HepG2 (cell line): ENCODE measurements around the gene BMERB1. TPM values are rescaled to one million over a fixed set of nuclear protein-coding genes. Genes with fewer than 3 reads are reported as not detected.

ENCODE experiments used
- ARID3A ChIP-seq: IDR thresholded peaks from 2 replicates; pipeline ENCODE4 v1.6.1; 2012; ENCODE audit warnings: low read depth, low read length, improper control_type of control experiment
- GFI1 ChIP-seq: sonication (generic); formaldehyde crosslinking; IDR thresholded peaks from 2 replicates; pipeline ENCODE4 v1.5.0; 2020; ENCODE audit warnings: missing genetic modification reagents, mild to moderate bottlenecking, borderline replicate concordance
- GZF1 ChIP-seq: sonication (generic); formaldehyde crosslinking; IDR thresholded peaks from 2 replicates; pipeline ENCODE4 v1.5.1; 2020; ENCODE audit warnings: mild to moderate bottlenecking, missing genetic modification reagents
- HMG20B ChIP-seq: conservative IDR thresholded peaks from 2 replicates; pipeline ENCODE4 v1.6.1; 2016; ENCODE audit warnings: missing genetic modification reagents, missing compliant biosample characterization
- HOXA5 ChIP-seq: sonication (generic); formaldehyde crosslinking; IDR thresholded peaks from 2 replicates; pipeline ENCODE4 v1.4.0; 2020; ENCODE audit warnings: missing genetic modification reagents
- IKZF5 ChIP-seq: IDR thresholded peaks from 2 replicates; pipeline ENCODE4 v1.6.1; 2018; ENCODE audit warnings: missing genetic modification reagents, mild to moderate bottlenecking, missing compliant biosample characterization
- MLX ChIP-seq: IDR thresholded peaks from 2 replicates; pipeline ENCODE4 v1.6.1; 2016
- ONECUT2 ChIP-seq: sonication (generic); formaldehyde crosslinking; IDR thresholded peaks from 2 replicates; pipeline ENCODE4 v1.4.0; 2020; ENCODE audit warnings: missing genetic modification reagents
- RFX5 ChIP-seq: IDR thresholded peaks from 2 replicates; pipeline ENCODE4 v1.6.1; 2011; ENCODE audit warnings: low read depth, low read length, improper control_type of control experiment
- TOPORS ChIP-seq: sonication (generic); formaldehyde crosslinking; IDR thresholded peaks from 2 replicates; pipeline ENCODE4 v1.8.0; 2023; ENCODE audit warnings: mild to moderate bottlenecking, missing genetic modification reagents
- TRIM24 ChIP-seq: sonication (generic); formaldehyde crosslinking; IDR thresholded peaks from 2 replicates; pipeline ENCODE4 v1.8.0; 2022; ENCODE audit warnings: mild to moderate bottlenecking, missing genetic modification reagents
- YEATS2 ChIP-seq: sonication (generic); formaldehyde crosslinking; IDR thresholded peaks from 2 replicates; pipeline ENCODE4 v1.4.0; 2020; ENCODE audit warnings: missing genetic modification reagents, borderline replicate concordance
- ZNF329 ChIP-seq: sonication (generic); formaldehyde crosslinking; IDR thresholded peaks from 2 replicates; pipeline ENCODE4 v1.9.0; 2021; ENCODE audit warnings: low read depth, mild to moderate bottlenecking, missing genetic modification reagents
- ZNF383 ChIP-seq: sonication (generic); formaldehyde crosslinking; IDR thresholded peaks from 2 replicates; pipeline ENCODE4 v1.4.0; 2020; ENCODE audit warnings: missing genetic modification reagents, mild to moderate bottlenecking, borderline replicate concordance
- ZNF644 ChIP-seq: IDR thresholded peaks from 2 replicates; pipeline ENCODE4 v1.6.1; 2016; ENCODE audit warnings: low read depth
- ZNF646 ChIP-seq: sonication (generic); formaldehyde crosslinking; IDR thresholded peaks from 2 replicates; pipeline ENCODE4 v1.9.0; 2021; ENCODE audit warnings: mild to moderate bottlenecking, missing genetic modification reagents
- ZNF879 ChIP-seq: sonication (generic); formaldehyde crosslinking; IDR thresholded peaks from 2 replicates; pipeline ENCODE4 v1.8.1; 2023; ENCODE audit warnings: missing genetic modification reagents
- polyA plus RNA-seq, 8 experiments: library from polyadenylated mRNA; depleted of rRNA in 3 of 8; stranded (reverse) in 7 of 8; unstranded in 1 of 8; fragments of >200 nt; fragmentation: Illumina TruSeq in 4 of 8; extraction: Trizol in 4 of 8; gene quantifications; 2 replicates each; pipeline versions ENCODE4 v1.2.1 to v1.2.3, GENCODE V29; 2011 to 2016; ENCODE audit warnings: low read depth in 4 of 8, missing spikeins in 1 of 8, mixed read lengths in 1 of 8; ENCODE audit not compliant: insufficient read depth in 1 of 8
- total RNA-seq, 5 experiments: library from RNA; depleted of rRNA; stranded (reverse); fragments of >200 nt; fragmentation: Illumina TruSeq; extraction: Trizol; gene quantifications; 2 replicates each; pipeline ENCODE4 v1.2.3, GENCODE V29; 2016; ENCODE audit warnings: low read depth in 1 of 5
- TF ChIP-seq, protein P1 (sequence below): sonication (generic); formaldehyde crosslinking; IDR thresholded peaks from 2 replicates; pipeline ENCODE4 v1.5.1; 2020; ENCODE audit warnings: missing genetic modification reagents, mild to moderate bottlenecking, borderline replicate concordance

BMERB1 gene
- total and polyA plus RNA-seq, 2 of the 13 experiments (the other 11 are each of a cell fraction or from before 2014, with no cell fraction given) = 1.4 TPM

DNA sequence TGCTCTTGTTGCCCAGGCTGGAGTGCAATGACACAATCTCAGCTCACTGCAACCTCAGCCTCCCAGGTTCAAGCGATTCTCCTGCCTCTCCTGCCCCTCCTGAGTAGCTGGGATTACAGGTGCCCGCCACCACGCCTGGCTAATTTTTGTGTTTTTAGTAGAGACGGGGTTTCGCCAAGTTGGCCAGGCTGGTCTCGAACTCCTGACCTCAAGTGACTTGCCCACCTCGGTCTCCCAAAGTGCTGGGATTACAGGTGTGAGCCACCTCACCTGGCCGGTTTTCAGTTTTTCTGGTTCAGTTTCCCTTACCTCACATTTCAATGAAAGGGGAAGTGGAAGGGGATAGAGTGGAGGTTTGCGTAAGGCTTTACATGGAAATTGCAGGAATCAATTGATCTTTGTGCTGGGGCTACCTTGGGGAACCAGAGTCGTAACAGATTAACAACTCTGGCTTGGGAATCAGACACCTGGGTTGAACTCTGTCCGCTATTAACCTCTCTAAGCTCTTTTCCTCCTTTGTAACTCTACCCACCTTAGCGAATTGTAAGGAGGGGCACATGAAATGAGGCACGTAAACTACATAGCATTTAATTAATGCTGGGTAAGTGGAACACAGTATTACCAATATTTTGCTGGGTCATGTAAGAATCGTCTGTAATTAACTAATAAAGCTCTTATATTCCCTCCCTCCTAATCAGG is 35.6 kb upstream of the BMERB1 start (continued):
- TF ChIP-seq ZNF329 (CRISPR knock-in tag) = no peak
- TF ChIP-seq MLX (CRISPR knock-in tag) = peak; percentile 69
- TF ChIP-seq RFX5 = no peak
- peak; percentile 62; the same call in 1 of the 2 replicates for TF ChIP-seq YEATS2 (CRISPR knock-in tag)
- TF ChIP-seq IKZF5 = 0 out of 2 replicates have a peak, but pooled peaks have one; percentile 41
- TF ChIP-seq TOPORS (CRISPR knock-in tag) = peak; percentile 18; the same call in 1 of the 2 replicates
- no peak for TF ChIP-seq ZNF646 (CRISPR knock-in tag)
- TF ChIP-seq, protein P1, sequence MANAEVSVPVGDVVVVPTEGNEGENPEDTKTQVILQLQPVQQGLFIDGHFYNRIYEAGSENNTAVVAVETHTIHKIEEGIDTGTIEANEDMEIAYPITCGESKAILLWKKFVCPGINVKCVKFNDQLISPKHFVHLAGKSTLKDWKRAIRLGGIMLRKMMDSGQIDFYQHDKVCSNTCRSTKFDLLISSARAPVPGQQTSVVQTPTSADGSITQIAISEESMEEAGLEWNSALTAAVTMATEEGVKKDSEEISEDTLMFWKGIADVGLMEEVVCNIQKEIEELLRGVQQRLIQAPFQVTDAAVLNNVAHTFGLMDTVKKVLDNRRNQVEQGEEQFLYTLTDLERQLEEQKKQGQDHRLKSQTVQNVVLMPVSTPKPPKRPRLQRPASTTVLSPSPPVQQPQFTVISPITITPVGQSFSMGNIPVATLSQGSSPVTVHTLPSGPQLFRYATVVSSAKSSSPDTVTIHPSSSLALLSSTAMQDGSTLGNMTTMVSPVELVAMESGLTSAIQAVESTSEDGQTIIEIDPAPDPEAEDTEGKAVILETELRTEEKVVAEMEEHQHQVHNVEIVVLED (CRISPR knock-in tag) = peak; percentile 66; the same call in 1 of the 2 replicates
- 0 out of 2 replicates have a peak, but pooled peaks have one; percentile 59 for TF ChIP-seq ZNF879
- no peak for TF ChIP-seq ZNF383
- peak; percentile 71 for TF ChIP-seq HMG20B (CRISPR knock-in tag)
- TF ChIP-seq ONECUT2 (CRISPR knock-in tag) = peak; percentile 95
- peak; percentile 81; the same call in 1 of the 2 replicates for TF ChIP-seq GFI1 (CRISPR knock-in tag)
- TF ChIP-seq ZNF644 (CRISPR knock-in tag) = peak; percentile 90
- peak; percentile 17; the same call in 1 of the 2 replicates for TF ChIP-seq TRIM24
- TF ChIP-seq GZF1 = no peak
- TF ChIP-seq HOXA5 = peak; percentile 71; the same call in 1 of the 2 replicates
- TF ChIP-seq ARID3A = peak; percentile 98
